Liver (tissue), 9 donors: ENCODE results near the gene RARRES2. TPM values are rescaled to one million over a fixed set of nuclear protein-coding genes. Genes with fewer than 3 reads are reported as not detected.
A peak's percentile ranks its signal among the peaks of the same experiment; 100 is the strongest.

Experiments
- DNase-seq: peaks from one replicate; pipeline ENCODE4 v3.0.0-alpha.2; 2017; ENCODE audit warnings: low spot score
- H3K27ac ChIP-seq, 2 donors: one replicate each; pipeline ENCODE4 v1.7.0; 2013; ENCODE audit warnings: inconsistent platforms in 2 of 2, low read length in 2 of 2, control low read depth in 1 of 2, low read depth in 1 of 2, mild to moderate bottlenecking in 1 of 2
- H3K27me3 ChIP-seq, 4 donors: one replicate each; pipeline versions ENCODE4 v1.6.1 to v1.7.0; 2013; ENCODE audit warnings: low read length in 3 of 4, inconsistent platforms in 1 of 4, mild to moderate bottlenecking in 1 of 4, moderate library complexity in 1 of 4; ENCODE audit not compliant: control insufficient read depth in 4 of 4, insufficient read depth in 4 of 4
- H3K36me3 ChIP-seq, 4 donors: one replicate each; pipeline versions ENCODE4 v1.6.1 to v1.7.0; 2013; ENCODE audit warnings: low read length in 3 of 4, mild to moderate bottlenecking in 3 of 4, low read depth in 1 of 4, moderate library complexity in 1 of 4; ENCODE audit not compliant: control insufficient read depth in 4 of 4, insufficient read depth in 3 of 4
- H3K4me1 ChIP-seq, 4 donors: one replicate each; pipeline versions ENCODE4 v1.6.1 to v1.7.0; 2013; ENCODE audit warnings: low read length in 3 of 4, mild to moderate bottlenecking in 3 of 4, moderate library complexity in 1 of 4; ENCODE audit not compliant: control insufficient read depth in 4 of 4, insufficient read depth in 4 of 4
- H3K4me3 ChIP-seq, 3 donors: one replicate each; pipeline versions ENCODE4 v1.6.1 to v1.7.0; 2013; ENCODE audit warnings: low read length in 3 of 3, control low read depth in 1 of 3, low read depth in 1 of 3, mild to moderate bottlenecking in 1 of 3
- H3K9ac ChIP-seq, 2 donors: one replicate each; pipeline ENCODE4 v1.7.0; 2013; ENCODE audit warnings: low read length in 2 of 2, mild to moderate bottlenecking in 2 of 2, moderate library complexity in 2 of 2, control low read depth in 1 of 2, low read depth in 1 of 2
- H3K9me3 ChIP-seq, 4 donors: one replicate each; pipeline versions ENCODE4 v1.6.1 to v1.7.0; 2013; ENCODE audit warnings: low read length in 3 of 4; ENCODE audit not compliant: control insufficient read depth in 4 of 4
- ATF3 ChIP-seq: IDR thresholded peaks from 2 replicates; pipeline ENCODE4 v1.6.1; 2016; ENCODE audit warnings: antibody characterized with exemption
- CTCF ChIP-seq: fragments of 150-350 bp; IDR thresholded peaks from 2 replicates; pipeline ENCODE4 v1.5.1; 2017; ENCODE audit warnings: improper control_type of control experiment, low read depth, low read length; ENCODE audit not compliant: missing input control
- EGR1 ChIP-seq, 2 donors: IDR thresholded peaks; 2 replicates each; pipeline ENCODE4 v1.6.1; 2016 to 2018; ENCODE audit warnings: antibody characterized with exemption in 2 of 2, low read depth in 2 of 2
- FOXA1 ChIP-seq: IDR thresholded peaks from 2 replicates; pipeline ENCODE4 v1.6.1; 2016; ENCODE audit warnings: antibody characterized with exemption
- GABPA ChIP-seq, 2 donors: IDR thresholded peaks in 1 of 2; conservative IDR thresholded peaks in 1 of 2; 2 replicates each; pipeline ENCODE4 v1.6.1; 2016; ENCODE audit warnings: antibody characterized with exemption in 2 of 2, mild to moderate bottlenecking in 1 of 2, moderate library complexity in 1 of 2
- HNF4A ChIP-seq, 2 donors: conservative IDR thresholded peaks; 2 replicates each; pipeline ENCODE4 v1.6.1; 2016; ENCODE audit warnings: antibody characterized with exemption in 2 of 2, mild to moderate bottlenecking in 2 of 2
- JUND ChIP-seq, 2 donors: IDR thresholded peaks; 2 replicates each; pipeline ENCODE4 v1.6.1; 2016; ENCODE audit warnings: antibody characterized with exemption in 2 of 2
- NR2F2 ChIP-seq: IDR thresholded peaks from 2 replicates; pipeline ENCODE4 v1.6.1; 2016; ENCODE audit warnings: antibody characterized with exemption
- RAD21 ChIP-seq, 2 donors: IDR thresholded peaks; 2 replicates each; pipeline ENCODE4 v1.6.1; 2016; ENCODE audit warnings: antibody characterized with exemption in 2 of 2, mild to moderate bottlenecking in 2 of 2
- REST ChIP-seq: IDR thresholded peaks from 2 replicates; pipeline ENCODE4 v1.6.1; 2016; ENCODE audit warnings: antibody characterized with exemption, mild to moderate bottlenecking
- RXRA ChIP-seq, 2 donors: IDR thresholded peaks; 2 replicates each; pipeline ENCODE4 v1.6.1; 2017 to 2018; ENCODE audit warnings: antibody characterized with exemption in 2 of 2, mild to moderate bottlenecking in 1 of 2
- SP1 ChIP-seq: IDR thresholded peaks from 2 replicates; pipeline ENCODE4 v1.6.1; 2018; ENCODE audit warnings: antibody characterized with exemption, mild to moderate bottlenecking
- TAF1 ChIP-seq: conservative IDR thresholded peaks from 2 replicates; pipeline ENCODE4 v1.6.1; 2016; ENCODE audit warnings: antibody characterized with exemption, mild to moderate bottlenecking
- YY1 ChIP-seq: IDR thresholded peaks from 2 replicates; pipeline ENCODE4 v1.6.1; 2016; ENCODE audit warnings: antibody characterized with exemption, mild to moderate bottlenecking
- ZBTB33 ChIP-seq: IDR thresholded peaks from 2 replicates; pipeline ENCODE4 v1.6.1; 2016; ENCODE audit warnings: antibody characterized with exemption
- WGBS: extraction: QIAGEN DNeasy Blood & Tissue Kit; methylation state at CpG from one replicate; pipeline ENCODE4 v1.1.7; 2013; 5-methylcytosine and 5-hydroxymethylcytosine counted together
- polyA plus RNA-seq, 2 donors: library from polyadenylated mRNA; stranded (reverse) in 1 of 2; unstranded in 1 of 2; fragments of 200-250 nt in 1 of 2; fragments of >200 nt in 1 of 2; fragmentation: Nextera tagmentation in 1 of 2; extraction: Ambion mirVana in 1 of 2; gene quantifications; one replicate each; pipeline versions ENCODE4 v1.2.1 to v1.2.3, GENCODE V29; 2013 to 2015
- total RNA-seq, 2 donors: library from RNA; depleted of rRNA; stranded (reverse); fragments of >200 nt; gene quantifications; one replicate each; pipeline ENCODE4 v1.2.3, GENCODE V29; 2014
- donor health status: healthy.
- donor health status: healthy.
- donor health status: healthy.
- donor health status: healthy.
- donor health status: healthy.

The RARRES2 gene
- total and polyA plus RNA-seq, 4 donors = 149 to 1,915 (median 842) TPM

- Histone ChIP-seq H3K27ac (peak overlapping the region; percentile 32 to 47), H3K27me3 (no peaks in the 10 kb centered on the region), H3K4me3 (no peak overlapping the region), H3K9me3 (no peaks in the 10 kb centered on the region), H3K36me3 (no peaks in the 10 kb centered on the region), H3K4me1 (peaks cover 19 to 55% (median 51%) of the 10 kb centered on the region in 4 donors), H3K9ac (peak overlapping the region in 1 of 2 donors; percentile 13)
- no peak for TF ChIP-seq NR2F2
- TF ChIP-seq RAD21 (IDR thresholded peaks at IDR 0.05) = no peak
- no peak for TF ChIP-seq REST
- TF ChIP-seq CTCF = no peak
- TF ChIP-seq HNF4A (conservative IDR thresholded peaks at IDR 0.05) = no peak
- no peak for TF ChIP-seq JUND (IDR thresholded peaks at IDR 0.05)
- no peak for TF ChIP-seq RXRA (IDR thresholded peaks at IDR 0.05)
- no peak for DNase-seq
- 85% methylated on average over 9 of the region's 9 CpGs for WGBS
Observed at GRCh38 chr7:150342121-150342408, 636 bp upstream of the RARRES2 start.

GRCh38 chr7:150340875-150341262, 560 bp downstream of the RARRES2 start:
- H3K4me1 ChIP-seq = peaks cover 26 to 67% (median 63%) of the 10 kb centered on the region in 4 donors
- H3K9ac ChIP-seq = peak overlapping the region; percentile 65 to 76
- no peaks in the 10 kb centered on the region for H3K9me3 ChIP-seq
- peak overlapping the region; percentile 69 to 81 (median 74) for H3K4me3 ChIP-seq
- no peaks in the 10 kb centered on the region for H3K36me3 ChIP-seq
- DNase-seq = no peak
- 5% methylated on average over 29 of the region's 29 CpGs for WGBS
- no peak for TF ChIP-seq ATF3
- no peak for TF ChIP-seq ZBTB33
- TF ChIP-seq RXRA (IDR thresholded peaks at IDR 0.05) = no peak
- no peak for TF ChIP-seq REST
- TF ChIP-seq YY1 = no peak
- TF ChIP-seq EGR1 (IDR thresholded peaks at IDR 0.05; ENCODE audit: low read depth in 2 of 2) = no peak
- TF ChIP-seq CTCF = no peak
- TF ChIP-seq FOXA1 = no peak
- TF ChIP-seq TAF1 = no peak
- no peak for TF ChIP-seq GABPA (IDR thresholded peaks at IDR 0.05 in 1 of 2, conservative IDR thresholded peaks at IDR 0.05 in 1 of 2)
- no peak for TF ChIP-seq RAD21 (IDR thresholded peaks at IDR 0.05)
- TF ChIP-seq HNF4A (conservative IDR thresholded peaks at IDR 0.05) = no peak
- no peak for TF ChIP-seq SP1
- no peaks in the 10 kb centered on the region for H3K27me3 ChIP-seq
- H3K27ac ChIP-seq = peak overlapping the region; percentile 75 to 94
